KMS-11 (cell line): ENCODE results near the gene RPS14.

Experiments
- H2AFZ ChIP-seq: fragments of 200-600 bp; sonication (generic); 2 replicates; pipeline ENCODE4 v1.6.1; 2016; ENCODE audit warnings: antibody characterized with exemption, mixed run types, low read depth
- H3K27ac ChIP-seq: fragments of 200-600 bp; sonication (generic); 2 replicates; pipeline ENCODE4 v1.6.1; 2016; ENCODE audit warnings: mild to moderate bottlenecking, mixed run types
- H3K27me3 ChIP-seq: fragments of 200-600 bp; sonication (generic); 2 replicates; pipeline ENCODE4 v1.6.1; 2017; ENCODE audit warnings: mild to moderate bottlenecking, low read depth, mixed run types, moderate library complexity; ENCODE audit not compliant: insufficient read depth
- H3K36me3 ChIP-seq: fragments of 200-600 bp; sonication (generic); 2 replicates; pipeline ENCODE4 v1.6.1; 2017; ENCODE audit warnings: mild to moderate bottlenecking, mixed run types; ENCODE audit not compliant: insufficient read depth
- H3K4me1 ChIP-seq: fragments of 200-600 bp; sonication (generic); 2 replicates; pipeline ENCODE4 v1.6.1; 2016; ENCODE audit warnings: mild to moderate bottlenecking, low read depth, mixed run types; ENCODE audit not compliant: poor library complexity, severe bottlenecking
- H3K4me2 ChIP-seq: fragments of 200-600 bp; sonication (generic); 2 replicates; pipeline ENCODE4 v1.7.0; 2016; ENCODE audit warnings: mild to moderate bottlenecking, mixed run types
- H3K4me3 ChIP-seq: fragments of 200-600 bp; sonication (generic); IDR thresholded peaks from 2 replicates; pipeline ENCODE4 v1.6.1; 2017; ENCODE audit warnings: low read depth, low read length, mixed read lengths; ENCODE audit not compliant: insufficient read depth
- H3K79me2 ChIP-seq: fragments of 200-600 bp; sonication (generic); 2 replicates; pipeline ENCODE4 v1.6.1; 2016; ENCODE audit warnings: low read depth, mixed run types; ENCODE audit not compliant: insufficient read depth
- H3K9ac ChIP-seq: fragments of 200-600 bp; sonication (generic); 2 replicates; pipeline ENCODE4 v1.6.1; 2016; ENCODE audit warnings: mild to moderate bottlenecking, mixed run types
- H4K20me1 ChIP-seq: fragments of 200-600 bp; sonication (generic); 2 replicates; pipeline ENCODE4 v1.6.1; 2016; ENCODE audit warnings: mild to moderate bottlenecking, mixed run types; ENCODE audit not compliant: insufficient read depth
- TF ChIP-seq, protein P1 (sequence below): fragments of 200-600 bp; sonication (generic); conservative IDR thresholded peaks from 2 replicates; pipeline ENCODE4 v1.6.1; 2017; ENCODE audit warnings: low read depth, mild to moderate bottlenecking, antibody characterized with exemption, low read length, moderate library complexity, mixed read lengths

Gene RPS14

GRCh38 chr5:150443242-150444075 lies 6.1 kb downstream of the RPS14 start:
- Histone ChIP-seq H3K79me2 (peaks cover 22% of the 10 kb centered on the region), H3K4me3 (no peak overlapping the region), H3K9ac (no peak overlapping the region), H3K4me2 (no peak overlapping the region), H3K27me3 (no peaks in the 10 kb centered on the region), H3K27ac (no peak overlapping the region), H4K20me1 (no peaks in the 10 kb centered on the region), H3K4me1 (peaks cover 17% of the 10 kb centered on the region), H3K36me3 (peaks cover 23% of the 10 kb centered on the region; the same call in 1 of the 2 replicates), H2AFZ (no peak overlapping the region)
- TF ChIP-seq, protein P1, sequence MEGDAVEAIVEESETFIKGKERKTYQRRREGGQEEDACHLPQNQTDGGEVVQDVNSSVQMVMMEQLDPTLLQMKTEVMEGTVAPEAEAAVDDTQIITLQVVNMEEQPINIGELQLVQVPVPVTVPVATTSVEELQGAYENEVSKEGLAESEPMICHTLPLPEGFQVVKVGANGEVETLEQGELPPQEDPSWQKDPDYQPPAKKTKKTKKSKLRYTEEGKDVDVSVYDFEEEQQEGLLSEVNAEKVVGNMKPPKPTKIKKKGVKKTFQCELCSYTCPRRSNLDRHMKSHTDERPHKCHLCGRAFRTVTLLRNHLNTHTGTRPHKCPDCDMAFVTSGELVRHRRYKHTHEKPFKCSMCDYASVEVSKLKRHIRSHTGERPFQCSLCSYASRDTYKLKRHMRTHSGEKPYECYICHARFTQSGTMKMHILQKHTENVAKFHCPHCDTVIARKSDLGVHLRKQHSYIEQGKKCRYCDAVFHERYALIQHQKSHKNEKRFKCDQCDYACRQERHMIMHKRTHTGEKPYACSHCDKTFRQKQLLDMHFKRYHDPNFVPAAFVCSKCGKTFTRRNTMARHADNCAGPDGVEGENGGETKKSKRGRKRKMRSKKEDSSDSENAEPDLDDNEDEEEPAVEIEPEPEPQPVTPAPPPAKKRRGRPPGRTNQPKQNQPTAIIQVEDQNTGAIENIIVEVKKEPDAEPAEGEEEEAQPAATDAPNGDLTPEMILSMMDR = no peak

DNA sequence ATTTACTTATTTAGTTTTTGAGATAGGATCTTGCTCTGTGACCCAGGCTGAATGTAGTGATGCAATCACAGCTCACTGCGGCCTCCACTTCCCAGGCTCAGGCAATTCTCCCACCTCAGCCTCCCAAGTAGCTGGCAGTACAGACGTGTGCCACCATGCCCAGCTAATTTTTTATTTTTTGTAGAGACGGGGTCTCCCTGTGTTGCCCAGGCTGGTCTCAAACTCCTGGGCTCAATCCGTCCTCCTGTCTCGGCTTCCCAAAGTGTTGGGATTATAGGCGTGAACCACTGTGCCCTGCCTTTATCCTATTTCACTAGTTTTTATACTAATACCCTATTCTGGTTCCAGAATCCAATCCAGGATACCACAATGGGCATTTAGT lies 6.8 kb downstream of the RPS14 start:
- Histone ChIP-seq H3K4me2 (no peak overlapping the region), H3K36me3 (peaks cover 19% of the 10 kb centered on the region; the same call in 1 of the 2 replicates), H3K79me2 (peaks cover 15% of the 10 kb centered on the region), H3K27ac (no peak overlapping the region), H3K4me1 (peaks cover 12% of the 10 kb centered on the region), H3K27me3 (no peaks in the 10 kb centered on the region), H4K20me1 (no peaks in the 10 kb centered on the region), H3K4me3 (no peak overlapping the region), H2AFZ (no peak overlapping the region), H3K9ac (no peak overlapping the region)
- TF ChIP-seq, protein P1 = no peak

GRCh38 chr5:150441813-150442698 lies 7.5 kb downstream of the RPS14 start:
- TF ChIP-seq, protein P1 = no peak
- 0 out of 2 replicates have a peak, but pooled peaks cover 8% of the 10 kb centered on the region for H3K79me2 ChIP-seq
- no peak overlapping the region for H3K4me3 ChIP-seq
- no peak overlapping the region for H3K27ac ChIP-seq
- peaks cover 12% of the 10 kb centered on the region; the same call in 1 of the 2 replicates for H3K36me3 ChIP-seq
- H3K4me1 ChIP-seq = peaks cover 5% of the 10 kb centered on the region
- H2AFZ ChIP-seq = no peak overlapping the region
- H3K9ac ChIP-seq = no peak overlapping the region
- H3K27me3 ChIP-seq = no peaks in the 10 kb centered on the region
- no peaks in the 10 kb centered on the region for H4K20me1 ChIP-seq
- no peak overlapping the region for H3K4me2 ChIP-seq

- peaks cover 4% of the 10 kb centered on the region for H3K4me1 ChIP-seq
- H3K9ac ChIP-seq = no peak overlapping the region
- H3K36me3 ChIP-seq = peaks cover 7% of the 10 kb centered on the region; the same call in 1 of the 2 replicates
- no peaks in the 10 kb centered on the region for H3K27me3 ChIP-seq
- no peak overlapping the region for H3K27ac ChIP-seq
- no peak overlapping the region for H3K4me2 ChIP-seq
- no peak overlapping the region for H2AFZ ChIP-seq
- H3K4me3 ChIP-seq = no peak overlapping the region
- H4K20me1 ChIP-seq = no peaks in the 10 kb centered on the region
- TF ChIP-seq, protein P1 = no peak
- H3K79me2 ChIP-seq = no peaks in the 10 kb centered on the region
These were observed 8.4 kb downstream of the RPS14 start for GRCh38 chr5:150440948-150441812.
